Astrocyte (in vitro differentiated cells and primary cell): ENCODE results near the gene RPS21. TPM values are rescaled to one million over a fixed set of nuclear protein-coding genes. Genes with fewer than 3 reads are reported as not detected.

Experiments
- DNase-seq: peaks from one replicate; pipeline ENCODE4 v3.0.0-alpha.2; 2010; ENCODE audit warnings: low read depth
- FAIRE-seq: peaks from 2 replicates; lab custom pipeline; 2011; peaks lifted over from hg19 to GRCh38; lab: Jason Lieb, UNC
- H2AFZ ChIP-seq: 2 replicates; pipeline ENCODE4 v1.6.0; 2012; ENCODE audit warnings: low read depth, low read length, inconsistent platforms
- H3K27ac ChIP-seq: 2 replicates; pipeline ENCODE4 v1.5.1; 2011; ENCODE audit warnings: low read depth, low read length, inconsistent platforms
- H3K27me3 ChIP-seq: 2 replicates; pipeline ENCODE4 v1.6.0; 2011; ENCODE audit warnings: low read length, inconsistent platforms; ENCODE audit not compliant: insufficient read depth
- H3K36me3 ChIP-seq: 2 replicates; pipeline ENCODE4 v1.5.1; 2011; ENCODE audit warnings: low read length, inconsistent platforms; ENCODE audit not compliant: insufficient read depth
- H3K4me1 ChIP-seq: 2 replicates; pipeline ENCODE4 v1.5.1; 2011; ENCODE audit warnings: low read length, inconsistent platforms; ENCODE audit not compliant: insufficient read depth
- H3K4me2 ChIP-seq: 2 replicates; pipeline ENCODE4 v1.6.0; 2012; ENCODE audit warnings: low read length, inconsistent platforms
- H3K4me3 ChIP-seq: 2 replicates; pipeline ENCODE4 v1.5.1; 2011; ENCODE audit warnings: low read depth, mild to moderate bottlenecking, low read length, inconsistent platforms; ENCODE audit not compliant: insufficient read depth
- H3K79me2 ChIP-seq: 2 replicates; pipeline ENCODE4 v1.6.0; 2012; ENCODE audit warnings: mild to moderate bottlenecking, low read length, inconsistent platforms; ENCODE audit not compliant: insufficient read depth
- H3K9ac ChIP-seq: 2 replicates; pipeline ENCODE4 v1.6.0; 2012; ENCODE audit warnings: mild to moderate bottlenecking, low read length, inconsistent platforms
- H3K9me3 ChIP-seq: 2 replicates; pipeline ENCODE4 v1.5.1; 2012; ENCODE audit warnings: low read depth, mild to moderate bottlenecking, low read length, inconsistent platforms; ENCODE audit not compliant: insufficient read depth
- H4K20me1 ChIP-seq: 2 replicates; pipeline ENCODE4 v1.6.0; 2012; ENCODE audit warnings: low read length, inconsistent platforms; ENCODE audit not compliant: insufficient read depth
- H3K27ac Mint-ChIP-seq: one replicate; pipeline ENCODE4 v1.8.0; 2021; ENCODE audit warnings: mild to moderate bottlenecking, mixed read lengths; ENCODE audit not compliant: unreplicated experiment
- H3K27me3 Mint-ChIP-seq: one replicate; pipeline ENCODE4 v1.8.0; 2021; ENCODE audit warnings: low read depth, mixed read lengths; ENCODE audit not compliant: unreplicated experiment
- H3K36me3 Mint-ChIP-seq: one replicate; pipeline ENCODE4 v1.8.0; 2021; ENCODE audit warnings: low read depth, mixed read lengths; ENCODE audit not compliant: unreplicated experiment
- H3K4me1 Mint-ChIP-seq: one replicate; pipeline ENCODE4 v1.8.0; 2021; ENCODE audit warnings: low read depth, mixed read lengths; ENCODE audit not compliant: unreplicated experiment
- H3K4me3 Mint-ChIP-seq: one replicate; pipeline ENCODE4 v1.8.0; 2021; ENCODE audit warnings: mild to moderate bottlenecking, moderate library complexity, mixed read lengths; ENCODE audit not compliant: unreplicated experiment
- H3K9me3 Mint-ChIP-seq: one replicate; pipeline ENCODE4 v1.8.0; 2021; ENCODE audit warnings: mild to moderate bottlenecking, mixed read lengths; ENCODE audit not compliant: unreplicated experiment
- CTCF ChIP-seq: IDR thresholded peaks from 2 replicates; pipeline ENCODE4 v1.5.1; 2011; ENCODE audit warnings: low read depth, mild to moderate bottlenecking, inconsistent platforms, low read length, moderate library complexity; ENCODE audit not compliant: insufficient read depth
- EZH2 ChIP-seq: IDR thresholded peaks from 2 replicates; pipeline ENCODE4 v1.6.1; 2012; ENCODE audit warnings: mild to moderate bottlenecking, low read length, inconsistent platforms; ENCODE audit not compliant: insufficient read depth
- total RNA-seq: library from RNA; stranded (reverse); gene quantifications from 2 replicates; pipeline ENCODE4 v1.2.1, GENCODE V29; 2021

RPS21 gene
- total RNA-seq, 1 donor from 2014 or later = 1,251 TPM

- Histone ChIP-seq H3K27ac (no peak overlapping the region), H3K27me3 (no peaks in the 10 kb centered on the region), H3K4me1 (no peaks in the 10 kb centered on the region), H3K9me3 (no peaks in the 10 kb centered on the region), H3K36me3 (no peaks in the 10 kb centered on the region), H3K4me2 (no peak overlapping the region), H4K20me1 (no peaks in the 10 kb centered on the region), H3K4me3 (no peak overlapping the region), H3K9ac (no peak overlapping the region), H2AFZ (no peak overlapping the region), H3K79me2 (no peaks in the 10 kb centered on the region)
- peaks cover 3% of the 10 kb centered on the region for H3K36me3 Mint-ChIP-seq
- no peak overlapping the region for H3K4me3 Mint-ChIP-seq
- no peaks in the 10 kb centered on the region for H3K27me3 Mint-ChIP-seq
- no peaks in the 10 kb centered on the region for H3K4me1 Mint-ChIP-seq
- TF ChIP-seq EZH2 = no peak
- DNase-seq (no peak), FAIRE-seq (no peak)
- H3K9me3 Mint-ChIP-seq = no peaks in the 10 kb centered on the region
- no peak overlapping the region for H3K27ac Mint-ChIP-seq
Observed at GRCh38 chr20:62396367-62397239, 9.7 kb downstream of the RPS21 start.

- H3K4me2 ChIP-seq = no peak overlapping the region
- no peaks in the 10 kb centered on the region for H3K79me2 ChIP-seq
- TF ChIP-seq EZH2 = no peak
- no peak for TF ChIP-seq CTCF
- Mint-ChIP-seq H3K4me3 (no peak overlapping the region), H3K27me3 (no peaks in the 10 kb centered on the region), H3K36me3 (peaks cover 5% of the 10 kb centered on the region), H3K27ac (no peak overlapping the region), H3K9me3 (no peaks in the 10 kb centered on the region), H3K4me1 (no peaks in the 10 kb centered on the region)
- no peaks in the 10 kb centered on the region for H3K4me1 ChIP-seq
- H2AFZ ChIP-seq = no peak overlapping the region
- no peaks in the 10 kb centered on the region for H3K36me3 ChIP-seq
- no peak overlapping the region for H3K27ac ChIP-seq
- no peaks in the 10 kb centered on the region for H3K27me3 ChIP-seq
- no peak overlapping the region for H3K4me3 ChIP-seq
- DNase-seq (no peak), FAIRE-seq (no peak)
- peaks cover 1% of the 10 kb centered on the region for H4K20me1 ChIP-seq
- H3K9me3 ChIP-seq = no peaks in the 10 kb centered on the region
- no peak overlapping the region for H3K9ac ChIP-seq
Observed at GRCh38 chr20:62398120-62398821, 11.4 kb downstream of the RPS21 start.

- no peak for TF ChIP-seq CTCF
- no peak for TF ChIP-seq EZH2
- Histone ChIP-seq H3K36me3 (no peaks in the 10 kb centered on the region), H4K20me1 (peaks cover 14% of the 10 kb centered on the region), H3K79me2 (no peaks in the 10 kb centered on the region), H3K4me3 (no peak overlapping the region), H3K9ac (no peak overlapping the region), H2AFZ (no peak overlapping the region), H3K4me1 (no peaks in the 10 kb centered on the region), H3K4me2 (no peak overlapping the region), H3K27ac (no peak overlapping the region), H3K27me3 (no peaks in the 10 kb centered on the region), H3K9me3 (no peaks in the 10 kb centered on the region)
- Mint-ChIP-seq H3K4me1 (no peaks in the 10 kb centered on the region), H3K4me3 (no peak overlapping the region), H3K27ac (no peak overlapping the region), H3K27me3 (no peaks in the 10 kb centered on the region), H3K9me3 (no peaks in the 10 kb centered on the region), H3K36me3 (peaks cover 8% of the 10 kb centered on the region)
- FAIRE-seq (no peak), DNase-seq (no peak)
Observed at GRCh38 chr20:62400021-62400420, 13.1 kb downstream of the RPS21 start.
